HCEC 1CT (cell line): ENCODE data around the gene UBAP1L.

Experiments used
- DNase-seq: peaks from one replicate; pipeline ENCODE4 v3.0.0-alpha.2; 2017

Gene UBAP1L

GRCh38 chr15:65062061-65062460 is 52.9 kb downstream of the UBAP1L start:
- no peak for DNase-seq

- DNase-seq: no peak
Observed at GRCh38 chr15:65060641-65061397, 54.2 kb downstream of the UBAP1L start.

- no peak for DNase-seq
Observed at GRCh38 chr15:65059931-65060596, 54.9 kb downstream of the UBAP1L start.

- no peak for DNase-seq
Observed at GRCh38 chr15:65059369-65059750, 55.6 kb downstream of the UBAP1L start.

GRCh38 chr15:65058394-65059368 is 56.3 kb downstream of the UBAP1L start:
- no peak for DNase-seq

- no peak for DNase-seq
Observed at GRCh38 chr15:65057549-65057940, 57.5 kb downstream of the UBAP1L start.

- DNase-seq: no peak
Observed at GRCh38 chr15:65056868-65057548, 58.0 kb downstream of the UBAP1L start.

GRCh38 chr15:65056106-65056505 is 58.9 kb downstream of the UBAP1L start:
- DNase-seq: no peak

- DNase-seq: peak; percentile 34
Observed at GRCh38 chr15:65055201-65055870, 59.7 kb downstream of the UBAP1L start.

GRCh38 chr15:65054333-65055200 is 60.4 kb downstream of the UBAP1L start:
- peak; percentile 57 for DNase-seq

- no peak for DNase-seq
Observed at GRCh38 chr15:65052956-65053355, 62.0 kb downstream of the UBAP1L start.

GRCh38 chr15:65051266-65051665 is 63.7 kb downstream of the UBAP1L start:
- DNase-seq: no peak

GRCh38 chr15:65050270-65050669 is 64.7 kb downstream of the UBAP1L start:
- DNase-seq: peak; percentile 61

GRCh38 chr15:65049418-65049840 is 65.6 kb downstream of the UBAP1L start:
- DNase-seq: peak; percentile 93

- DNase-seq: no peak
Observed at GRCh38 chr15:65048241-65048640, 66.8 kb downstream of the UBAP1L start.

GRCh38 chr15:65044724-65045481 is 70.1 kb downstream of the UBAP1L start, which contains the start of gene SLC51B:
TSS of gene SLC51B (plus strand) at chr15:65045387. CDS start at chr15:65050005, 4,618 bp downstream.
- DNase-seq: peak; percentile 84

- peak; percentile 87 for DNase-seq
Observed at GRCh38 chr15:65044218-65044617, 70.8 kb downstream of the UBAP1L start.

- peak; percentile 3 for DNase-seq
Observed at GRCh38 chr15:65042776-65043327, 72.1 kb downstream of the UBAP1L start.
